K562 (cell line): ENCODE data around the gene TPI1.
"Not testable (repeated sequence)": the region's sequence is repeated elsewhere in the genome, so short reads cannot be mapped to it uniquely, and the experiment has no call there.

Experiments used
- CBFB ChIP-seq: sonication (generic); formaldehyde crosslinking; IDR thresholded peaks from 2 replicates; pipeline ENCODE4 v1.4.0; 2020; ENCODE audit warnings: mild to moderate bottlenecking, missing genetic modification reagents
- FOS ChIP-seq: IDR thresholded peaks from 3 replicates; pipeline ENCODE4 v1.6.1; 2011; ENCODE audit not compliant: insufficient read length; ENCODE audit errors: extremely low read depth
- ZKSCAN1 ChIP-seq: fragments of 150-350 bp; IDR thresholded peaks from 2 replicates; pipeline ENCODE4 v1.6.1; 2016; ENCODE audit warnings: low read depth, low read length

DNA sequence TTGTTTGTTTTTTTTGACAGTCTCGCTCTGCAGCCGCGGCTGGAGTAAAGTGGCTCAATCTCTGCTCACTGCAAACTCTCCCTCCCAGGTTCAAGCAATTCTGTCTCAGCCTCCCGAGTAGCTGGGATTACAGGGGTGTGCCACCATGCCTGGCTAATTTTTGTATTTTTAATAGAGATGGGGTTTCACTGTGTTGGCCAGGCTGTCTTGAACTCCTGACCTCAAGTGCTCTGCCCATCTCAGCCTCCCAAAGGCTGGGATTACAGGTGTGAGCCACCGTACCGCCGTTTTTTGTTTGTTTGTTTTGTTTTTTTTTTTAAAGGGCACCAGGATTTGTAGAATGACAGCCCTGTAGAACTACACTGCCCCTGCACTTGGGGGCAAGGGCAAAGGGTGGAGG is 21.5 kb downstream of the TPI1 start:
- TF ChIP-seq CBFB, ZKSCAN1, FOS: not testable (repeated sequence)
